Measurements from ENCODE around the gene PLEKHJ1.

The PLEKHJ1 gene

GRCh38 chr19:2224754-2225349, 11.3 kb downstream of the PLEKHJ1 start:
- FAIRE-seq (no peak), DNase-seq (ENCODE audit: insufficient read length, low spot score) (no peak)

GRCh38 chr19:2223959-2224358, 12.2 kb downstream of the PLEKHJ1 start:
- no peak for DNase-seq (ENCODE audit: insufficient read length, low spot score)
- FAIRE-seq, result no peak

- DNase-seq (ENCODE audit: insufficient read length, low spot score) (no peak), FAIRE-seq (no peak)
Observed at GRCh38 chr19:2223391-2223790, 12.7 kb downstream of the PLEKHJ1 start.

- DNase-seq (ENCODE audit: insufficient read length, low spot score) (no peak), FAIRE-seq (no peak)
Observed at GRCh38 chr19:2221918-2222317, 14.2 kb downstream of the PLEKHJ1 start.

- FAIRE-seq (no peak), DNase-seq (ENCODE audit: insufficient read length, low spot score) (no peak)
Observed at GRCh38 chr19:2221250-2221831, 14.8 kb downstream of the PLEKHJ1 start.

- DNase-seq (ENCODE audit: insufficient read length, low spot score) (no peak), FAIRE-seq (no peak)
Observed at GRCh38 chr19:2219726-2220125, 16.4 kb downstream of the PLEKHJ1 start.

GRCh38 chr19:2217591-2217990, 18.5 kb downstream of the PLEKHJ1 start:
- no peak for FAIRE-seq
- no peak for DNase-seq (ENCODE audit: insufficient read length, low spot score)

- FAIRE-seq, result no peak
- DNase-seq (ENCODE audit: insufficient read length, low spot score), result no peak
Observed at GRCh38 chr19:2216361-2217225, 19.5 kb downstream of the PLEKHJ1 start.

GRCh38 chr19:2215281-2215751, 20.8 kb downstream of the PLEKHJ1 start:
- FAIRE-seq, result no peak
- no peak for DNase-seq (ENCODE audit: insufficient read length, low spot score)

GRCh38 chr19:2214251-2214650, 21.9 kb downstream of the PLEKHJ1 start:
- no peak for DNase-seq (ENCODE audit: insufficient read length, low spot score)
- no peak for FAIRE-seq

- FAIRE-seq (no peak), DNase-seq (ENCODE audit: insufficient read length, low spot score) (no peak)
Observed at GRCh38 chr19:2213799-2214198, 22.3 kb downstream of the PLEKHJ1 start.

GRCh38 chr19:2212861-2213711, 23.0 kb downstream of the PLEKHJ1 start:
- no peak for DNase-seq (ENCODE audit: insufficient read length, low spot score)
- no peak for FAIRE-seq

- no peak for DNase-seq (ENCODE audit: insufficient read length, low spot score)
- FAIRE-seq, result no peak
Observed at GRCh38 chr19:2210987-2211740, 25.0 kb downstream of the PLEKHJ1 start.

- FAIRE-seq (no peak), DNase-seq (ENCODE audit: insufficient read length, low spot score) (no peak)
Observed at GRCh38 chr19:2210206-2210605, 25.9 kb downstream of the PLEKHJ1 start.

- DNase-seq (ENCODE audit: insufficient read length, low spot score), result no peak
- no peak for FAIRE-seq
Observed at GRCh38 chr19:2209408-2209807, 26.7 kb downstream of the PLEKHJ1 start.

GRCh38 chr19:2208975-2209374, 27.2 kb downstream of the PLEKHJ1 start:
- FAIRE-seq, result no peak
- DNase-seq (ENCODE audit: insufficient read length, low spot score), result no peak

GRCh38 chr19:2207991-2208860, 27.9 kb downstream of the PLEKHJ1 start:
- FAIRE-seq (no peak), DNase-seq (ENCODE audit: insufficient read length, low spot score) (no peak)

- DNase-seq (ENCODE audit: insufficient read length, low spot score) (no peak), FAIRE-seq (no peak)
Observed at GRCh38 chr19:2207008-2207407, 29.1 kb downstream of the PLEKHJ1 start.

- DNase-seq (ENCODE audit: insufficient read length, low spot score) (no peak), FAIRE-seq (no peak)
Observed at GRCh38 chr19:2202366-2202765, 33.8 kb downstream of the PLEKHJ1 start.
